SHP77 (cell line): Measurements from ENCODE around the gene C2orf80.
"Not testable (repeated sequence)": the region's sequence is repeated elsewhere in the genome, so short reads cannot be mapped to it uniquely, and the experiment has no call there.

Source experiments
- DNase-seq, 2 experiments: peaks; one replicate each; lab custom pipeline; 2025; lab: John Stamatoyannopoulos, UW

C2orf80 gene

GRCh38 chr2:208135794-208136715 is 53.8 kb downstream of the C2orf80 start:
- DNase-seq: no peak

- DNase-seq: no peak
These were observed 54.8 kb downstream of the C2orf80 start for GRCh38 chr2:208134928-208135586.

GRCh38 chr2:208130712-208131110 is 59.1 kb downstream of the C2orf80 start:
- no peak for DNase-seq

- no peak for DNase-seq
These were observed 59.8 kb downstream of the C2orf80 start, which contains the start of gene CRYGC for GRCh38 chr2:208129744-208130711. Gene CRYGC, minus strand, starts transcription at chr2:208129828. Its CDS starts 36 bp downstream, at chr2:208129792.

GRCh38 chr2:208128136-208128535 is 61.7 kb downstream of the C2orf80 start:
- no peak for DNase-seq

- DNase-seq: no peak
These were observed 62.7 kb downstream of the C2orf80 start for GRCh38 chr2:208127090-208127489.

GRCh38 chr2:208125251-208125650 is 64.6 kb downstream of the C2orf80 start:
- DNase-seq: no peak

GRCh38 chr2:208124013-208124715 is 65.7 kb downstream of the C2orf80 start, which contains the start of gene CRYGD:
Gene CRYGD, minus strand, starts transcription at chr2:208124524. Its CDS starts 51 bp downstream, at chr2:208124473.
- not testable (repeated sequence) for DNase-seq

GRCh38 chr2:208122248-208122647 is 67.6 kb downstream of the C2orf80 start:
- no peak for DNase-seq

GRCh38 chr2:208118918-208119317 is 70.9 kb downstream of the C2orf80 start:
- DNase-seq: no peak

- DNase-seq: not testable (repeated sequence)
These were observed 72.4 kb downstream of the C2orf80 start for GRCh38 chr2:208117390-208117789.
